Measurements from ENCODE around the gene EGFR. TPM values are rescaled to one million over a fixed set of nuclear protein-coding genes. Genes with fewer than 3 reads are reported as not detected.

EGFR gene
- total RNA-seq, 4 donors from 2014 or later, result 36.4 to 73.6 (median 38.7) TPM

- Histone ChIP-seq H3K36me3 (no peaks in the 10 kb centered on the region), H3K4me1 (peaks cover 0 to 4% of the 10 kb centered on the region in 2 donors), H3K9me3 (no peaks in the 10 kb centered on the region), H3K27ac (peak overlapping the region; percentile 32 to 61), H3K27me3 (no peaks in the 10 kb centered on the region), H3K4me3 (no peak overlapping the region)
- DNase-seq, result no peak
- no peak for TF ChIP-seq POLR2A (IDR thresholded peaks at IDR 0.05)
- TF ChIP-seq CTCF (IDR thresholded peaks at IDR 0.05), result no peak
- intact Hi-C loops (cut with DNase I; ENCODE audit: low total_unique reads), result no loop called here
Measured at GRCh38 chr7:55081068-55081467, 62.3 kb downstream of the EGFR start.

GRCh38 chr7:55081472-55082227 is 62.8 kb downstream of the EGFR start:
- no peaks in the 10 kb centered on the region for H3K27me3 ChIP-seq
- H3K27ac ChIP-seq, result peak overlapping the region; percentile 32 to 61
- H3K9me3 ChIP-seq, result no peaks in the 10 kb centered on the region
- TF ChIP-seq POLR2A (IDR thresholded peaks at IDR 0.05) (no peak), CTCF (IDR thresholded peaks at IDR 0.05) (no peak)
- H3K4me1 ChIP-seq, result peaks cover 0 to 4% of the 10 kb centered on the region in 2 donors
- intact Hi-C loops (cut with DNase I; ENCODE audit: low total_unique reads), result no loop called here
- no peaks in the 10 kb centered on the region for H3K36me3 ChIP-seq
- DNase-seq, result no peak
- no peak overlapping the region for H3K4me3 ChIP-seq

- no peaks in the 10 kb centered on the region for H3K36me3 ChIP-seq
- H3K27ac ChIP-seq, result peak overlapping the region; percentile 30 to 61
- no peaks in the 10 kb centered on the region for H3K9me3 ChIP-seq
- no peak for DNase-seq
- no peak overlapping the region for H3K4me3 ChIP-seq
- intact Hi-C loops (cut with DNase I; ENCODE audit: low total_unique reads), result no loop called here
- H3K4me1 ChIP-seq, result peaks cover 0 to 4% of the 10 kb centered on the region in 2 donors
- no peak for TF ChIP-seq CTCF (IDR thresholded peaks at IDR 0.05)
- no peak for TF ChIP-seq POLR2A (IDR thresholded peaks at IDR 0.05)
- H3K27me3 ChIP-seq, result no peaks in the 10 kb centered on the region
Measured at GRCh38 chr7:55082228-55082603, 63.4 kb downstream of the EGFR start.

GRCh38 chr7:55083206-55083605 is 64.4 kb downstream of the EGFR start:
- no peak for DNase-seq
- intact Hi-C loops (cut with DNase I; ENCODE audit: low total_unique reads), result no loop called here
- Histone ChIP-seq H3K4me3 (no peak overlapping the region), H3K27me3 (no peaks in the 10 kb centered on the region), H3K4me1 (peaks cover 0 to 4% of the 10 kb centered on the region in 2 donors), H3K9me3 (no peaks in the 10 kb centered on the region), H3K27ac (no peak overlapping the region), H3K36me3 (no peaks in the 10 kb centered on the region)
- TF ChIP-seq POLR2A (IDR thresholded peaks at IDR 0.05) (no peak), CTCF (IDR thresholded peaks at IDR 0.05) (no peak)

GRCh38 chr7:55084307-55084706 is 65.5 kb downstream of the EGFR start:
- no peaks in the 10 kb centered on the region for H3K9me3 ChIP-seq
- no peak overlapping the region for H3K27ac ChIP-seq
- TF ChIP-seq CTCF (IDR thresholded peaks at IDR 0.05), result no peak
- no peak for TF ChIP-seq POLR2A (IDR thresholded peaks at IDR 0.05)
- no peak overlapping the region for H3K4me3 ChIP-seq
- H3K4me1 ChIP-seq, result peaks cover 0 to 4% of the 10 kb centered on the region in 2 donors
- no peaks in the 10 kb centered on the region for H3K27me3 ChIP-seq
- H3K36me3 ChIP-seq, result no peaks in the 10 kb centered on the region
- no peak for DNase-seq
- intact Hi-C loops (cut with DNase I; ENCODE audit: low total_unique reads), result no loop called here

All from uterus (tissue), 4 donors.